Activated naive CD8-positive, alpha-beta T cell treated with anti-CD3 and anti-CD28 coated beads, Interleukin-2, amount 50 U/mL, for 24 hours (primary cell): ENCODE results near the gene SEL1L.

Experiments
- ATAC-seq: fragments of 150-1000 bp; cut with Tn5 transposase; one replicate; pipeline ENCODE4 v1.10.0; 2021
- DNase-seq: peaks from one replicate; pipeline ENCODE4 v3.0.0; 2021
- H3K27ac Mint-ChIP-seq: one replicate; pipeline ENCODE4 v1.8.0; 2021; ENCODE audit warnings: mild to moderate bottlenecking, mixed read lengths
- H3K27me3 Mint-ChIP-seq: one replicate; pipeline ENCODE4 v1.8.0; 2021; ENCODE audit warnings: mixed read lengths
- H3K36me3 Mint-ChIP-seq: one replicate; pipeline ENCODE4 v1.8.0; 2021; ENCODE audit warnings: low read depth, mixed read lengths
- H3K4me1 Mint-ChIP-seq: one replicate; pipeline ENCODE4 v1.8.0; 2021; ENCODE audit warnings: mixed read lengths
- H3K4me3 Mint-ChIP-seq: one replicate; pipeline ENCODE4 v1.8.0; 2021; ENCODE audit warnings: mild to moderate bottlenecking, moderate library complexity, mixed read lengths
- H3K9me3 Mint-ChIP-seq: one replicate; pipeline ENCODE4 v1.8.0; 2021; ENCODE audit warnings: mixed read lengths

Gene SEL1L

DNA sequence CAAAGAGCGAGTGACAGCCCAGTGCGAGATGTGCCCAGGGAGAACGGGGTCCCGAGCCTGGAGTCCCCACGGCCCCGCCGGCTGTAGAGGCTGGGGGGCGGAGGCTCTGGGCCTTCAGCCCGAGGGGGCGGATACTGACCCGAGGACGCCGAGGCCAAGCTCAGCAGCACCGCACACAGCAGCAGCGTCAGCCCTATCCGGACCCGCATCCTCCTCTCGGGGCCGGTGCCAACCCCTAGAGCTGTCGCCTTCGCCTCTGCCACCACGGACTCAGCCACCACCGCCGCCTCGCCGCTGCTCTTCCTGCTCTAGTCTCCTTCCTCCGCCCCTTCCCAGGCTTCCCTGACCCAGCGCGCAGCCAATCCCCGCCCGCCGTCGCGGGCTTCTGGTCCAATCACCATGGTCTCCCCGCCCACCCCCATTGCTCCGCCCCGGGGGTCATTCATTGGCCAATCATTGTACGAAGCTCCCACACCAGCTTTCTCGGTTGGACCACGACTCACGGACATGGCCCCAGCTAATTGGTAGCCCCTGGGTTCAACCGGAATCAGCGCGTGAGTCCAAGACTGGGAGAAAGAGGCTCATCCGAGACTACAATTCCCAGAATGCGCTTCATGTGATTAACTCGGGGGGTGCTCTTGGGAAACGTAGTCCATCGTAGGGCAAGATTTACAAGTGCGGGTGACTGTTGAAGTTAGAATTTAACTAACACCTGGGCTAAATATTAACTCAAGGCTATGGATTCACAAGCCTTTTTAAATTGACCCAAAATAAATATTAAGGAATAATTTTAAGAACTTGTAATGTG lies at the start of gene SEL1L:
TSS of gene SEL1L (minus strand) at position 318 of the 808 bp plus-strand sequence. CDS start at position 209, 109 bp downstream.
- DNase-seq, result peak; percentile 99
- H3K4me1 Mint-ChIP-seq, result peaks cover 58% of the 10 kb centered on the region

DNA sequence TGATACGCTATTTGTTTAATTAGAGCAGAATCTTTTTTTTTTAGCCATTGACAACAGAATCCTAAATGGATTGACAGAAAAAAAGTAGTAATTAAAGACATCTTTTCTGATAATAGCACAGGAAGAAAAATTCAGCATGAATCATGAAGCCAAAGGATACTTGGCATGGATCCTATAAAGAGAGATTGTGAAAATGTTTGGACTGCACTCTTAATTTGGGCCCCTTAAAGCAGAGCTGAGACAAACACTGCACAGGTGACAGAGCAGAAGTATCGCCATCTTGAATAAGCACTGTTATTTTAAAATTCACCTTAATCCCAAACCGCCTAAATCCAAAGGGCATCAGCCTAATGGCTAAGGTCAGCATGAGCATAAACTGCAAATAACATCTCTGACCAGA lies 48.8 kb upstream of the SEL1L start:
- no peak overlapping the region for H3K4me3 Mint-ChIP-seq
- peaks cover 11% of the 10 kb centered on the region for H3K27me3 Mint-ChIP-seq
- no peaks in the 10 kb centered on the region for H3K36me3 Mint-ChIP-seq
- no peaks in the 10 kb centered on the region for H3K4me1 Mint-ChIP-seq
- no peak overlapping the region for H3K27ac Mint-ChIP-seq
- DNase-seq, result no peak
- no peak for ATAC-seq
- H3K9me3 Mint-ChIP-seq, result peaks cover 18% of the 10 kb centered on the region

More for the DNA sequence above, at the start of gene SEL1L:
- Mint-ChIP-seq H3K27me3 (peaks cover 3% of the 10 kb centered on the region), H3K27ac (peak within 1 kb of the TSS; percentile 87), H3K36me3 (peaks cover 5% of the 10 kb centered on the region), H3K4me3 (peak within 1 kb of the TSS; percentile 92), H3K9me3 (no peaks in the 10 kb centered on the region)
- peak; percentile 98 for ATAC-seq

DNA sequence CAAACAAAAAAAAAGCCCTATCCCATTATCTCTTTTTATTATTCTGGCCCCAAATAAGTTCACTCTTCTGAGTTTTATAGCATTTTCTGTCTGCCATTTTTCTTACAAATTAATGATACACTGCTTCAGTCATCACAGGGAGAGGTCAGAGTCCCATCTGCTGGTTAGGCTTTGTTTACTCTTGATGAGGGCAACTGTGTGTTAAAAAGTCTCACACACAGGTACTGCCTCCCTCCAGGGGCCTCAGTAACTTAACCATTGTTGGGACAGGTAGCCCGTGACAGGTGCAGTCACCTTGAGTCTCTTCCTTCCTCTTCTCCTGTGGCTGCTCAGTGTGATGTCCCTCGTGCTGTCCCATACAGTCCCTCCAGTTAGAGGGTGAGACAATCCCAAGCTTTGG lies 45.5 kb upstream of the SEL1L start:
- Mint-ChIP-seq H3K36me3 (no peaks in the 10 kb centered on the region), H3K27ac (no peak overlapping the region), H3K27me3 (peaks cover 11% of the 10 kb centered on the region), H3K4me3 (no peak overlapping the region), H3K9me3 (peaks cover 18% of the 10 kb centered on the region), H3K4me1 (no peaks in the 10 kb centered on the region)
- no peak for ATAC-seq
- DNase-seq, result no peak

DNA sequence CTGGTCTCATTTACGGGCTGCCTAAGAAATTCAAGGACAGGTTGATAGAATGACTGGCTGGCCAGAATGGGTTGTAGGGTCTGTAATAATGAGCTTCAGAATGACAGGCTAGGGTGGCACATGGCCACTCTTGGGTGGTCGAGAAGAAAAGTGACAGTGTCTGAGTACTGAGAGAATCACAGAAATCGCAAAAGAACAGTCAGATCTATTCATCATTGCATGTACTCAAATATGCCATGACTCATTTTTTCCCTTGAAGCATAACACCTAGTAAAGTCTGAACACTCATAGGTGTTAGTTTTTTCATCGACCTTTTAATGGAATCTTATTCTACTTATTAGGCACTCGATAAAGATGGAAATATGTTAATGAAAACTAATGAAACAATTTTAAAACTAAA lies 37.8 kb upstream of the SEL1L start:
- Mint-ChIP-seq H3K4me1 (peaks cover 3% of the 10 kb centered on the region), H3K36me3 (no peaks in the 10 kb centered on the region), H3K27ac (peak overlapping the region; percentile 17), H3K27me3 (peaks cover 15% of the 10 kb centered on the region), H3K9me3 (no peaks in the 10 kb centered on the region), H3K4me3 (no peak overlapping the region)
- ATAC-seq (peak; percentile 43), DNase-seq (no peak)

DNA sequence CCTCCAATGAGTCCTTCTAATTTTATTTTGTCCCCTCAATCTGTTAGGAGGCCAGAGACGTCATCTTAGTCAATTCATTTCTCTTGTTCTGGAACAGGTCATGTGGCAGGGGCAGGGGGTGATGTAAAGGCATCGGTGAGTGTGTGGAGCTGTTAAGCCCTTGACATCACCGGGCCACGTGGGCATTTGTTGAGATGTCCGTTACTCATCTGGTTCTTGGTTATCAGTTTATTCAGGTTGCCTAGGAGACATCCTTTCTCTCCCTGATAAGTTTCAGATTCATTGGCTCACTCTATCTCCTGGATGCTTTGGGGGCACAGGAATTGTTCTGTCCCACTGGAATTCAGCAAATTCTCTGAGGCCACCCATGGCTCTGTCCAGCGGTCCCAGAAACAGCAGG lies 33.6 kb upstream of the SEL1L start:
- DNase-seq (no peak), ATAC-seq (no peak)
- Mint-ChIP-seq H3K9me3 (no peaks in the 10 kb centered on the region), H3K27ac (no peak overlapping the region), H3K36me3 (no peaks in the 10 kb centered on the region), H3K4me1 (peaks cover 3% of the 10 kb centered on the region), H3K4me3 (no peak overlapping the region), H3K27me3 (peaks cover 10% of the 10 kb centered on the region)

DNA sequence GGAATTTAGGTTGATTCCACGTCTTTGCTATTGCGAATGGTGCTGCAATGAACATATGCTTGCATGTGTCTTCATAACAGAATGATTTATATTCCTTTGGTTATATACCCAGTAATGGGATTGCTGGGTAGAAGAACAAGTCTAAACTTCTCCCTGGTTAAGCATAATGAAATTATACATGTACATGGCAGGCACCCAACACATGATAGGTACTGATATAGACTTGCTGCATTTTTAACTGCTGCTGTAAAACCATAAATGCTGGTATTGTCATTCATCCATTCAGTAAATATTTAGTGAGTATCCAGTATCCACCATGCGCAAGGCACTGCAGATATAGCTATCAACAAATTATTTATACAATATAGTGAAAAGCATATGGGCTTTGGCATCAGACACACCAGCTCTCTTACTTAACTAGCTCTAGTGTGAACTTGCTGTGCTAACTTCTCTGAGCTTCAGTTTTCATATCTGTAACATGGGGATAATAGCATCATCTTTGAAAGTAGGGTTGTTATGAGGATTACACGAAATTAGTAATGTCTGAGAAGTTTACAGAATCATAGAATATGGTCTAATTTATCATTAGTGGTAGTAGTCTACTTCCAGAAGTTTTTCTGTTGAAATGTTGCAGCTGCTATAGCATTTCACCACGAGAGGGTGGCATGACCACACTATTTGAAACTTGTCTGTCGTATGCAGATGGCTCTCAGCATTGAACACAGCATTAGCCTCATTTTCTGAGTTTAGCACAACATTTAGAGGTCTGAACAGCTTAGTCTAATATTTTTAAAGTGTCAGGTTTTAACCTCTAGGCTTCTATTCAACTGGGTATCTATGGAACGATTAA lies 32.0 kb upstream of the SEL1L start:
- Mint-ChIP-seq H3K4me1 (no peaks in the 10 kb centered on the region), H3K27me3 (peaks cover 9% of the 10 kb centered on the region), H3K9me3 (no peaks in the 10 kb centered on the region), H3K4me3 (no peak overlapping the region), H3K36me3 (no peaks in the 10 kb centered on the region), H3K27ac (no peak overlapping the region)
- DNase-seq (peak; percentile 9), ATAC-seq (no peak)

DNA sequence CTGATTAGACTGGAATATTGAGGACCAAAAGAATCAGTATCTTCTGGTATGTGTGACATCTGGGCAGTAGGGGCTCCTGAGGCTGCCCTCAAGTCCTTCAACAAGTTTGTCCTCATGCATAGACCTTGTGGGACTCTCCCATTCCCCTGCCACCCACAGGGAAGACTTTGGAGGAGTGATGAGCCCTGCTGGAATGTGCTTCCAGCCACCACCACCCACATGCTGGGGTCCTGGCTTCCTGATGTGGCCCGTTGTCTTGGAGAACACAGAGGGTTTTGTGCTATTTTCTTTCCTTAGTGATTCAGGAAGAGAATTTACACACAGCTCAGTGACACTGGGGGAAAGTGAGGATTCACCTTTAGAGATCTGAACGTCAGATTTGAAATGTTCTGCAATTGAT lies 29.2 kb upstream of the SEL1L start:
- Mint-ChIP-seq H3K27ac (no peak overlapping the region), H3K4me3 (no peak overlapping the region), H3K36me3 (no peaks in the 10 kb centered on the region), H3K9me3 (no peaks in the 10 kb centered on the region), H3K4me1 (no peaks in the 10 kb centered on the region), H3K27me3 (peaks cover 6% of the 10 kb centered on the region)
- ATAC-seq, result no peak
- no peak for DNase-seq

DNA sequence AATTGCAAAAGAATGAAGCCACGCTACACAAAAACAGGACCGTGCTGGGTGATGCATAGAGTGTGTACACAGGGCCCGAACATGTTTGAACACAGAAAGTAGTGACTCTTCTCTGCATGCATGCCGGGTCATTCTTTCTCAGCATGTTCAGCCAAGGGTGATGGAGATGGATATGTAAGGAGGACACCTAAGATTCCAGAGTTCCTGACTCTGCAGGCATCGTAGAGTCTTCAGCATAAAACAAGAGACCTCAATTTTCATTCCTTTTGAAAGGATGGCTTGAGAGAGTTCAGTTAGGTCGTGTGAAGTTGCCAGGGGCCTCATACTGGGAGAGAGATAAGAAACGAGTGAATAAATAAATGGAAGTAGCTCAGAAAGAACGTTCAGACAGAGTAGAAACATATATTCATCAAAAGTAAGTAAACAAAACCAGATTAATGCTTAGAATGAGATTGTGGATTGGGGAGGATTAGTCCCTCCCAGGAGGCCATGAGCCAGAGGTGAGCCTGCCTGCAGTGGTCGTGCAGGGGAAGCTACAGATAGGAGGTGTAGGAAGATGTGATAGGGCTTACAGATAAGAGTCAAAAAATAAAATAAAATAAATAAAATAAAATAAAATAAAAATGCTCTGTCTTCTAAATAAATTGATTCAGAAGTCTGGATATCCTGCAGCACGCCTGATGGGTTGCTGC lies 27.6 kb upstream of the SEL1L start:
- DNase-seq, result no peak
- no peaks in the 10 kb centered on the region for H3K4me1 Mint-ChIP-seq
- H3K27me3 Mint-ChIP-seq, result peaks cover 5% of the 10 kb centered on the region
- no peak overlapping the region for H3K4me3 Mint-ChIP-seq
- H3K36me3 Mint-ChIP-seq, result no peaks in the 10 kb centered on the region
- no peak overlapping the region for H3K27ac Mint-ChIP-seq
- no peak for ATAC-seq
- H3K9me3 Mint-ChIP-seq, result no peaks in the 10 kb centered on the region

DNA sequence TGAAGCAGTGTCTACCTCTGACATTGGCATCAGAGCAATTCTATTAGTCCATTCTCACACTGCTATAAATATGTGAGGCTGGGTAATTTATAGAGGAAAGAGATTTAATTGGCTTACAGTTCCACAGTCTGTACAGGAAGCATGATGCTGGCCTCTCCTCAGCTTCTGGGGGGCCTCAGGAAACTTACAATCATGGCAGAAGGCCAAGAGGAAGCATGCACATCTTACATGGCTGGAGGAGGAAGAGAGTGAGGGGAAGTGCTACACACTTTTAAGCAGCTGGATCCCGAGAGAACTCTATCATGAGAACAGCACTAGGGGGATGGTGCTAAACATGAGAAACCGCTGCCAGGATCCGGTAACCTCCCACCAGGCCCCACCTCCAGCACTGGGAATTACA lies 25.7 kb upstream of the SEL1L start:
- Mint-ChIP-seq H3K27me3 (peaks cover 3% of the 10 kb centered on the region), H3K36me3 (no peaks in the 10 kb centered on the region), H3K9me3 (no peaks in the 10 kb centered on the region), H3K27ac (no peak overlapping the region), H3K4me3 (no peak overlapping the region), H3K4me1 (no peaks in the 10 kb centered on the region)
- no peak for DNase-seq
- no peak for ATAC-seq

DNA sequence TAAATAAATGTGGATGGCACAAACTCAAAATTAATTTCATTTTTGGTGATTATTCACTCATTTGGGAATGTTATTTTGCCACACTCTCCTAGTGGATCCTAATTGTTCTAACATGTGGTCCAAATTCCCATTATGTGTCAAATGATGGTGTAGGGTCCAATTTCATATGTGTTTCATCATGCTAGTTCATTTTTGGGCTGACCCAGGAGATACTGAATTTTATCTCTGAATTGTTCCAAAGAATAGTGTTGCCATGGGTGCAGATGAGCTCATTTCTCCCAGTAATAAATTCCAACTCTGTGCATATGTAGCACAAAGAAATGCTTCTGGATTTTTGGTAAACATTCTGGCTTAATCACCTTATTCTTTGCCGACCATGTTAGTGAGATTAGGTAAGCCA lies 23.5 kb upstream of the SEL1L start:
- Mint-ChIP-seq H3K27me3 (peaks cover 5% of the 10 kb centered on the region), H3K36me3 (peaks cover 3% of the 10 kb centered on the region), H3K9me3 (no peaks in the 10 kb centered on the region), H3K4me1 (no peaks in the 10 kb centered on the region), H3K4me3 (no peak overlapping the region), H3K27ac (no peak overlapping the region)
- no peak for ATAC-seq
- DNase-seq, result no peak

DNA sequence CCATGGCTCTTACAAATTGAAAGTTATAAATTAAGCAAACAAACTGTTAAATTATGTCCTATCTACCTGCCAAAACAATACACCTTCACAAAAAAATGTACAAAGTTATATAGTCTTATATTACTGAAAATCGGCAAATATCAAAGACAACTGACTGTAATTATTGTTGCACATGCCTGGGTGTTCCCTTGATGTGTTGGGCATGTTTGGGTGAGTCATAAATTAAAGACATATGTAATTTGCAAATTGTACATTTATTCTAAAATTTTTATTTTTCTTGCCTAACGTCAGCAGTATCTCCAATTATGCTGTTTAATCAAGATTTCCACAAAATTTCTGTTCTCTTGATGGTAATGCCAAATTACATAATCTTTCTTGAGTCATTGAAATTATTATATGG lies 22.0 kb upstream of the SEL1L start:
- H3K27me3 Mint-ChIP-seq, result peaks cover 5% of the 10 kb centered on the region
- DNase-seq (no peak), ATAC-seq (no peak)
- H3K27ac Mint-ChIP-seq, result no peak overlapping the region
- no peaks in the 10 kb centered on the region for H3K9me3 Mint-ChIP-seq
- peaks cover under 1% of the 10 kb centered on the region for H3K4me1 Mint-ChIP-seq
- peaks cover 3% of the 10 kb centered on the region for H3K36me3 Mint-ChIP-seq
- H3K4me3 Mint-ChIP-seq, result no peak overlapping the region

DNA sequence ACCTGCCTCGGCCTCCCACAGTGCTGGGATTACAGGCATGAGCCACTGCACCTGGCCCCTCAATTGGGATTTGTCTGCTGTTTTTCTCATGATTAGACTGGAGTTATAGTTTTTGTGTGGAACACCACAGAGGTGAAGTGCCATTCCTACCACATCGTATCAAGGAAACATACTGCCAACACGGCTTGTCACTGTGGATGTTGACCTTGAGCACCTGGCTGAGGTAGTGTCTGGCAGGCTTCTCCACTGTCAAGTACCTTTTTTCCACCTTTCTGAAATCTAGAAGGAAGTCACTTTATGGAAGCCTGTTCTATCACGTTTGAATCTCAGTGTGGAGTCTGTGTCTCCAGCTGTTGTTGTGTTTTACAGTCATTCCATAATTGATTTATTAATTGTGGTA lies 21.4 kb upstream of the SEL1L start:
- Mint-ChIP-seq H3K27ac (no peak overlapping the region), H3K27me3 (peaks cover 5% of the 10 kb centered on the region), H3K4me1 (peaks cover 5% of the 10 kb centered on the region), H3K36me3 (peaks cover 3% of the 10 kb centered on the region), H3K9me3 (no peaks in the 10 kb centered on the region), H3K4me3 (no peak overlapping the region)
- no peak for ATAC-seq
- DNase-seq, result no peak

DNA sequence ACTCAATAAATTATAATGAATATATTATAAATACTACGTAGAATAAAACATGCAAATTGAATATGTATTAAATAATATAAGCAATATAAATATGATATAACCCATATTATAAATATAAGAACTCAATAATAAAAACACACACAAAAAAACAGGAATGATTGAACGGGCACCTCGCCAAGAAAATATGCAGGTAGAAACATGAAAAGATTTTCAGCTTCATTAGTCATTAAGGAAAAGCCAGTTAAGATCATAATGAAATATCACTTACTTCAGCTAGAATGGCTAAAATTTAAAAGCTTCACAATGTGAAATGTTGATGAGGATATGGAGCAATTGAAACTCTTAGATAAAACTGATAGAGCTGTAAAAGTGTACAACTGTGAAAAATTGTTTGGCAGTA lies 17.8 kb upstream of the SEL1L start:
- Mint-ChIP-seq H3K36me3 (peaks cover 3% of the 10 kb centered on the region), H3K4me3 (no peak overlapping the region), H3K27ac (no peak overlapping the region), H3K4me1 (peaks cover 11% of the 10 kb centered on the region), H3K27me3 (peaks cover 8% of the 10 kb centered on the region), H3K9me3 (no peaks in the 10 kb centered on the region)
- ATAC-seq (no peak), DNase-seq (no peak)

DNA sequence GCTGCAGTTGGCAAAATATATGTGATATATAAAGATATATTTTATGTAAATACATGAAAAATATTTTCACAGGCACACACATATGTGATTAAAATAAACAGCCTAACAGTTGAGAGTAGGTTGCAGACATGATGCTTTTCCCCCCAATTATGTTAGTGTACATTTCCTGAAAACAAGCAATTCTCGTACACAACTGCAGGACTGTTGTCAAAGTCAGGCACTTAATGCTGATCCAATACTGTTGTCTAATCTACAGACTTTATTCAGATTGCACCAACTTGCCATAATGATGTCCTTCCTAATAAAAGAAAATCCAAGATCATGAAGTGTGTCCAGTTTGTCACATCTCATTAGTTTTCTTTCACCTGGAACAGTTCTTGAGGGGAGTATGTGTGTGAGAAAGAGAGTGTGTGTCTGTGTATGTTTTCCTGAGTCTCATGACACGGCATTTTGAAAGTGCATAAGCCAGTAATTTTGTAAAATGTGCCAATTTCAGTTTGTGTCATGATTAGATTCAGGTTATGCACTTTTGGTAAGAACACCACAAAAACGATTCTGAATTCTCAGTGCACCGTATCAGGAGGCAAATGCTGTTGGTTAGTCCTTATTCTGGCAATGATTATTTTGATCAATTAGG lies 16.5 kb upstream of the SEL1L start:
- peak; percentile 40 for ATAC-seq
- Mint-ChIP-seq H3K36me3 (peaks cover 3% of the 10 kb centered on the region), H3K9me3 (peaks cover 1% of the 10 kb centered on the region), H3K27ac (no peak overlapping the region), H3K27me3 (peaks cover 9% of the 10 kb centered on the region), H3K4me1 (peaks cover 11% of the 10 kb centered on the region), H3K4me3 (no peak overlapping the region)
- DNase-seq, result no peak
